Left ventricle myocardium inferior (tissue), 1 donor: ENCODE measurements around the gene MSI2. TPM values are rescaled to one million over a fixed set of nuclear protein-coding genes. Genes with fewer than 3 reads are reported as not detected.

Experiments
- DNase-seq: peaks from one replicate; pipeline ENCODE4 v3.0.0-alpha.2; 2020
- H3K27ac ChIP-seq: fragments of 200-600 bp; replicated peaks from 2 replicates; pipeline ENCODE4 v1.8.0; 2021
- H3K27me3 ChIP-seq: fragments of 200-600 bp; 2 replicates; pipeline ENCODE4 v1.8.0; 2021; ENCODE audit warnings: low read depth
- H3K36me3 ChIP-seq: fragments of 200-600 bp; 2 replicates; pipeline ENCODE4 v1.8.0; 2021
- H3K4me1 ChIP-seq: fragments of 200-600 bp; 2 replicates; pipeline ENCODE4 v1.8.0; 2021
- H3K4me3 ChIP-seq: fragments of 200-600 bp; 2 replicates; pipeline ENCODE4 v1.8.0; 2021; ENCODE audit warnings: mild to moderate bottlenecking, moderate library complexity
- H3K9me3 ChIP-seq: fragments of 200-600 bp; replicated peaks from 2 replicates; pipeline ENCODE4 v1.8.0; 2021
- intact Hi-C: fragments of 100-400 bp; cut with micrococcal nuclease; formaldehyde crosslinking; loops from one replicate; pipeline ENCODE4 v1.11.0; 2022
- total RNA-seq: library from RNA; stranded (reverse); fragmentation: NEBNext Ultra II Directional; extraction: Animal tissue kit (Norgen Biotek cat#: 25700); gene quantifications from one replicate; pipeline ENCODE4 v1.2.1, GENCODE V29; 2021
- TF ChIP-seq, protein P1 (sequence below): fragments of 200-600 bp; IDR thresholded peaks from 2 replicates; pipeline ENCODE4 v1.8.0; 2021; ENCODE audit warnings: antibody characterized with exemption, mild to moderate bottlenecking, borderline replicate concordance
- donor health status: DM: no; HTN: yes; CAD: no; lungs with severe emphysema.

Gene MSI2
- total RNA-seq, 1 donor from 2014 or later: 118 TPM

DNA sequence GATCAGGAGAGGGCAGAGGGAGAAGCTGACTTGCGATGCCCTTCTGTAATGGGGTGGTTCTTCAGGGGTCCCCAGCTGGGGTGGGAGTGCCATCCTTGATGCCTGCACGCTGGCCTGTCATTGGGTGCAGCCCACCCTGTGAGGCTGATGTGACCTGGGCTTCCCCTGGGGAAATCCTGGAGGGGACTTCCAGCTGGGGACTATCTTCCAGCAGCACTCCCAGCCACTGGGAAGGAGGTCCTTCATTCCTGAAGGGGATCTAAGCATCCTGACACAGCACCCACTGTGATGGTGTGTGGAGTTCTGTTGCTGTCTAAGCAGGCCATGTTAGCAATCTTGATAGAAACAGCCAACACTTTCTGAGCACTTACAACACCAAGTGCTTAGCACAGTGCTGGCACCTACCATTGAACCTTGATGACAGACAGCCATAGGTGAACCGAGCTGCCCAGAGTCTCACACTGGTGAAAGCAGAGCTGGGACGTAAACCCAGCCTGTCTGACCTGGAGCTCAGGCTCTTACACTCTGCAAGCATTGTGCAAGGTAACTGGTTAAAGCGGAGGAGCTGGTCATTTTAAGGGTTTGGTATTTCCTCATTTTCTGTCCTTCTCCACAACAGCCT lies 277.5 kb downstream of the MSI2 start:
- DNase-seq: no peak
- no peaks in the 10 kb centered on the region for H3K36me3 ChIP-seq
- H3K9me3 ChIP-seq: no peaks in the 10 kb centered on the region
- TF ChIP-seq, protein P1, sequence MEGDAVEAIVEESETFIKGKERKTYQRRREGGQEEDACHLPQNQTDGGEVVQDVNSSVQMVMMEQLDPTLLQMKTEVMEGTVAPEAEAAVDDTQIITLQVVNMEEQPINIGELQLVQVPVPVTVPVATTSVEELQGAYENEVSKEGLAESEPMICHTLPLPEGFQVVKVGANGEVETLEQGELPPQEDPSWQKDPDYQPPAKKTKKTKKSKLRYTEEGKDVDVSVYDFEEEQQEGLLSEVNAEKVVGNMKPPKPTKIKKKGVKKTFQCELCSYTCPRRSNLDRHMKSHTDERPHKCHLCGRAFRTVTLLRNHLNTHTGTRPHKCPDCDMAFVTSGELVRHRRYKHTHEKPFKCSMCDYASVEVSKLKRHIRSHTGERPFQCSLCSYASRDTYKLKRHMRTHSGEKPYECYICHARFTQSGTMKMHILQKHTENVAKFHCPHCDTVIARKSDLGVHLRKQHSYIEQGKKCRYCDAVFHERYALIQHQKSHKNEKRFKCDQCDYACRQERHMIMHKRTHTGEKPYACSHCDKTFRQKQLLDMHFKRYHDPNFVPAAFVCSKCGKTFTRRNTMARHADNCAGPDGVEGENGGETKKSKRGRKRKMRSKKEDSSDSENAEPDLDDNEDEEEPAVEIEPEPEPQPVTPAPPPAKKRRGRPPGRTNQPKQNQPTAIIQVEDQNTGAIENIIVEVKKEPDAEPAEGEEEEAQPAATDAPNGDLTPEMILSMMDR: no peak
- H3K4me3 ChIP-seq: no peak overlapping the region
- no peak overlapping the region for H3K27ac ChIP-seq
- H3K27me3 ChIP-seq: no peaks in the 10 kb centered on the region
- intact Hi-C loops: no loop called here
- H3K4me1 ChIP-seq: peaks cover 53% of the 10 kb centered on the region

DNA sequence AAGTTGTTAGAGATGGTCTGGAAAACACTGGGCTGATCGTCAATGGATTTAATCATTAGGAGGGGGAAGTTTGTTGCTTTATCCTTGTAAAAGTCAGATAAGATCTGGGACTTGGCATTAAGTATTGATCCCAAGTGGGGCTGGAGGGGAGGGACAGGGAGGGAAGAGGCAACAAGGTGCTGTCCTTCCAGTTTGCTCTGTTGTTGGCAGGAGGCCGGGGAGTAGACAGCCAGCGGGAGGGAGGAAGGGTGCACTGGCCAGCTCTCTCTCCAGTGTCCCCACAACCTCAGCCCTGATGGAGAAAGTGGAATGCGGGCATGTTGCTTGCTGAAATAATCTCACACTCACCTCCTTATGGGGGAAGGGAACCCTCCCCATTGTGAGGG lies 278.5 kb downstream of the MSI2 start:
- TF ChIP-seq, protein P1: no peak
- Histone ChIP-seq H3K27ac (no peak overlapping the region), H3K27me3 (no peaks in the 10 kb centered on the region), H3K9me3 (no peaks in the 10 kb centered on the region), H3K4me1 (peaks cover 56% of the 10 kb centered on the region), H3K36me3 (no peaks in the 10 kb centered on the region), H3K4me3 (no peak overlapping the region)
- no peak for DNase-seq
- intact Hi-C loops: no loop called here

DNA sequence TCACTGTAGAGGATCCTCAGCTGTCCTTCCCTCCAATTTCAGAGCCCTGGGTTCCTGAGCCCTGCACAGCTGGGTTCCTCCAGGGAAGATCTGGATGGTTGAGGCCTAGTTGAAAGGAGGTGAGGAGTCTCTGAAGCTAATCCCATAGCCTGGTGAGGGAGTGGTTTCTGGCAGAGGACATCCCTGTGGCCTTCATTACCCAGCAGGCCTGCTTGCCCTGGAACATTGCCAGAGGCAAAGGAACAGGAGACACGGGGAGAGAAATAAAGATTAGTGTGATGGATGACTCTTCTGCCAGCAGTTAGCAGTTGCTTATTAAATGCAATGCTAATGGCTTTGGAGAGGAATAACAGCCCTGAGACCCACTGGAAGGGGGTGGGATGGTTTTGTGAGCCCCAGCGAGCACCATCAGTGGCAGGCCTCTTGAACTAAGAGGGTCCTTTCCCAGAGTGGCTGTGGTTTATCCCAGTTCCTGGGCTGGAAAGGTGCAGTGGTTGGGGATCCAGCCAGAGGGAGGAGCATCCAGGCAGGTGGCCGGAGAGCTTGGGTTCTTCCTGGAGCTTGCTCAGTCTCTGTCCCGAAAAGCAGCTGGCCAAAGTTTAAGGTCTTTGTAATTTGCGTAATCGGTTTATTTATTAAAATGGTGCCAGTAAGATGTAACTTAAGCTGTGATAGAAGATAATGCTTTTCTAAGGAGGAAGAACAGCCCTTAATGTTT lies 279.1 kb downstream of the MSI2 start:
- intact Hi-C loops: no loop called here
- no peaks in the 10 kb centered on the region for H3K36me3 ChIP-seq
- H3K27ac ChIP-seq: no peak overlapping the region
- H3K27me3 ChIP-seq: no peaks in the 10 kb centered on the region
- TF ChIP-seq, protein P1: no peak
- no peaks in the 10 kb centered on the region for H3K9me3 ChIP-seq
- H3K4me3 ChIP-seq: no peak overlapping the region
- H3K4me1 ChIP-seq: peaks cover 51% of the 10 kb centered on the region
- no peak for DNase-seq

DNA sequence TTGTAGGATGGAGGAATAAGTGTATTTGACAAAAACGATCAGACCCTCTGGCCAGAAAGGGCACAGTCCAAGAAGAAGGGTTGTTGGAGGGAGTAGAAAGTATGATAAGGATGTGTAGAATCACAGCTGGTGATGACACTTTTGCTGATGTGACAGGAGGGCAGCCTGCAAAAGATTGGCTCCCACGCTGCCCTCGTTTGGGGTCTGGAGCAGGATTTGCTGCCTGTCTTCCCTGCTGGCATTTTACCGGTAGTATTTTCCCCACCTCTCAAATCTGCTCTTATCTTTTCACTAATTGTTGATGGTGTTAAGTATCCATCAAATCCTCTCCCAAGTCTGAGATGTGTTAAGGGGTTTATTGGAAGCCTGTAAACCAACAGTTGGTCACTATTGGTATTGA lies 280.0 kb downstream of the MSI2 start:
- intact Hi-C loops: no loop called here
- Histone ChIP-seq H3K27me3 (no peaks in the 10 kb centered on the region), H3K36me3 (no peaks in the 10 kb centered on the region), H3K9me3 (no peaks in the 10 kb centered on the region), H3K4me1 (peaks cover 51% of the 10 kb centered on the region), H3K4me3 (no peak overlapping the region), H3K27ac (no peak overlapping the region)
- TF ChIP-seq, protein P1: no peak
- no peak for DNase-seq

DNA sequence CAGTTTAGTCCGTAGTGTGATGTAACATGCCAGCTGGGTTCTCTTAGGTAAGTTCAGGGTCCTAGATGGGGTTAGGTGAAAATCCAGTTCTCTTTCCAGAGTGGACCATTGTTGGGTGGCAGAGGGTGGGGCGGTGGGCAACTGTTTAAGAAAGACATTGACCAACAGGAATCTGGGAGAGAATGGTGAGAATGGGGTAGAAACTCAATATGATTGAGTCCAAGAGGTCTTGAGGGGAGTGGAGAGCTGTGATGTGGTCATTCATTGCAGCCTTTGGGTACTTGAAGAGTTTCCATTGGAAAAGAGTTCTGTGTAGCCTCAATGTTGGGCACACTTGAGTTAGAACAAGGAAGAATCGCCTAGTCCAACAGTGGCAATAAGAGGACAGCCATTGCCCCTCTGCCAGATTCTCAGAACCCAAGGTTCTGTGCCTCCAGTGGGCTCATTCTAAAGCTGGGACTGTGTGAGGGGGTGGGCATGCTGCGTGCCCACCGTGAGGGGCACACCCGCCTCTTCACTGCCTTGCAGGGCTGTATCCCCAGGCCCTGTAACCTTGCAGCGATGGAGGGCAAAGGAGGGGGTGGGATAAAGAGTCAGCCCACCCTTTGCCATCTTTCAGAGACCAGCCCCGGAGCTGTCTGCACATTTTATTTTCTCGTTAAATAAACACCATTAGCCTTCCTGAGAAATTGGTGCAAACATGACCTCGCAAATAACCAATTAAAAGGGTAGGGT lies 280.6 kb downstream of the MSI2 start:
- TF ChIP-seq, protein P1: no peak
- intact Hi-C loops: no loop called here
- Histone ChIP-seq H3K4me1 (peaks cover 58% of the 10 kb centered on the region), H3K36me3 (no peaks in the 10 kb centered on the region), H3K27ac (peak overlapping the region; percentile 75), H3K4me3 (no peak overlapping the region), H3K27me3 (no peaks in the 10 kb centered on the region), H3K9me3 (no peaks in the 10 kb centered on the region)
- DNase-seq: no peak
